IMR-90 (cell line): ENCODE data around the gene CEP162. TPM values are rescaled to one million over a fixed set of nuclear protein-coding genes. Genes with fewer than 3 reads are reported as not detected.
"Not testable (repeated sequence)": the region's sequence is repeated elsewhere in the genome, so short reads cannot be mapped to it uniquely, and the experiment has no call there.

Experiments used
- ATAC-seq: fragments of 200-7000 bp; cut with Tn5 transposase; 2 replicates; pipeline ENCODE4 v1.9.1; 2020; ENCODE audit warnings: low read depth, mild to moderate bottlenecking, moderate library complexity
- BruUV-seq: library from RNA; stranded (reverse); fragments of 400-500 nt; replicated peaks from 2 replicates; lab custom pipeline; 2021; lab: Mats Ljungman, UMichigan
- CTCF ChIA-PET: fragments of 300-600 bp; formaldehyde crosslinking; extraction: SDS; loops from one replicate; lab custom pipeline; 2021; ENCODE audit warnings: antibody characterized with exemption; lab: Yijun Ruan, JAX
- POLR2A ChIA-PET: fragments of 300-600 bp; sonication (Branson Sonifier 250); formaldehyde crosslinking; loops from one replicate; lab custom pipeline; 2022; ENCODE audit warnings: antibody characterized with exemption; ENCODE audit not compliant: unreplicated experiment; lab: Charles Lee
- DNase-seq: peaks from one replicate; pipeline ENCODE4 v3.0.0; 2013
- H2AFZ ChIP-seq: replicated peaks from 2 replicates; pipeline ENCODE3; 2013; ENCODE audit warnings: low read length, mild to moderate bottlenecking; ENCODE audit not compliant: poor library complexity
- H2AK5ac ChIP-seq: 2 replicates; pipeline ENCODE4 v1.6.1; 2013; ENCODE audit warnings: low read depth, low read length, inconsistent platforms
- H2AK9ac ChIP-seq: replicated peaks from 2 replicates; pipeline ENCODE3; 2013; ENCODE audit warnings: mild to moderate bottlenecking, low read depth, low read length, moderate library complexity; ENCODE audit not compliant: poor library complexity
- H2BK120ac ChIP-seq: 2 replicates; pipeline ENCODE4 v1.6.1; 2013; ENCODE audit warnings: low read depth, low read length, inconsistent platforms
- H2BK15ac ChIP-seq: 3 replicates; pipeline ENCODE4 v1.6.1; 2013; ENCODE audit warnings: low read depth, low read length, inconsistent platforms
- H2BK20ac ChIP-seq: 2 replicates; pipeline ENCODE4 v1.6.1; 2013; ENCODE audit warnings: low read depth, mild to moderate bottlenecking, inconsistent platforms, low read length, moderate library complexity
- H2BK5ac ChIP-seq: 2 replicates; pipeline ENCODE4 v1.6.1; 2013; ENCODE audit warnings: mild to moderate bottlenecking, low read depth, low read length, inconsistent platforms; ENCODE audit not compliant: poor library complexity, severe bottlenecking
- H3K14ac ChIP-seq: replicated peaks from 2 replicates; pipeline ENCODE4 v1.6.1; 2013; ENCODE audit warnings: low read depth, low read length, inconsistent platforms
- H3K18ac ChIP-seq: 2 replicates; pipeline ENCODE4 v1.6.1; 2013; ENCODE audit warnings: low read depth, low read length, control low read depth
- H3K23ac ChIP-seq: 2 replicates; pipeline ENCODE4 v1.6.1; 2013; ENCODE audit warnings: low read depth, low read length, inconsistent platforms
- H3K27ac ChIP-seq: 2 replicates; pipeline ENCODE4 v1.5.1; 2013; ENCODE audit warnings: mild to moderate bottlenecking, control low read depth, low read length; ENCODE audit not compliant: insufficient read depth
- H3K27me3 ChIP-seq: 2 replicates; pipeline ENCODE4 v1.6.1; 2013; ENCODE audit warnings: low read length; ENCODE audit not compliant: control insufficient read depth, insufficient read depth
- H3K36me3 ChIP-seq: 2 replicates; pipeline ENCODE4 v1.6.1; 2013; ENCODE audit warnings: low read length, mixed read lengths; ENCODE audit not compliant: control insufficient read depth, insufficient read depth
- H3K4ac ChIP-seq: 2 replicates; pipeline ENCODE4 v1.6.1; 2013; ENCODE audit warnings: low read depth, low read length, inconsistent platforms
- H3K4me1 ChIP-seq: 2 replicates; pipeline ENCODE4 v1.6.1; 2013; ENCODE audit warnings: low read length, mixed read lengths; ENCODE audit not compliant: control insufficient read depth, insufficient read depth
- H3K4me2 ChIP-seq: 2 replicates; pipeline ENCODE4 v1.6.1; 2013; ENCODE audit warnings: low read depth, mild to moderate bottlenecking, control low read depth, low read length, moderate library complexity
- H3K4me3 ChIP-seq: 2 replicates; pipeline ENCODE4 v1.5.1; 2013; ENCODE audit warnings: low read depth, mild to moderate bottlenecking, control low read depth, low read length, moderate library complexity; ENCODE audit not compliant: insufficient read depth
- H3K56ac ChIP-seq: 2 replicates; pipeline ENCODE4 v1.6.1; 2013; ENCODE audit warnings: low read length, inconsistent platforms; ENCODE audit not compliant: insufficient read depth; ENCODE audit errors: extremely low read depth
- H3K79me1 ChIP-seq, 2 experiments: 2 replicates each; pipeline ENCODE4 v1.6.1; 2013; ENCODE audit warnings: low read length in 2 of 2, inconsistent platforms in 1 of 2, low read depth in 1 of 2
- H3K9ac ChIP-seq: 2 replicates; pipeline ENCODE4 v1.6.1; 2013; ENCODE audit warnings: low read depth, low read length, control low read depth
- H3K9me1 ChIP-seq: 2 replicates; pipeline ENCODE4 v1.6.1; 2013; ENCODE audit warnings: low read length, inconsistent platforms; ENCODE audit not compliant: insufficient read depth
- H3K9me3 ChIP-seq: 2 replicates; pipeline ENCODE4 v1.6.1; 2013; ENCODE audit warnings: low read length; ENCODE audit not compliant: control insufficient read depth, insufficient read depth
- H4K20me1 ChIP-seq: 2 replicates; pipeline ENCODE4 v1.6.1; 2013; ENCODE audit warnings: low read length, inconsistent platforms; ENCODE audit not compliant: insufficient read depth
- H4K5ac ChIP-seq: 2 replicates; pipeline ENCODE4 v1.6.1; 2013; ENCODE audit warnings: mild to moderate bottlenecking, low read depth, low read length, control low read depth
- H4K8ac ChIP-seq, 2 experiments: 2 replicates each; pipeline ENCODE4 v1.6.1; 2013; ENCODE audit warnings: low read depth in 2 of 2, low read length in 2 of 2, control low read depth in 1 of 2, inconsistent platforms in 1 of 2
- H4K91ac ChIP-seq: 2 replicates; pipeline ENCODE4 v1.6.1; 2013; ENCODE audit warnings: low read depth, low read length, inconsistent platforms; ENCODE audit not compliant: insufficient read depth
- BHLHE40 ChIP-seq: fragments of 150-350 bp; IDR thresholded peaks from 2 replicates; pipeline ENCODE4 v1.6.1; 2016; ENCODE audit warnings: mild to moderate bottlenecking, low read depth, low read length
- MAZ ChIP-seq: IDR thresholded peaks from 2 replicates; pipeline ENCODE4 v1.6.1; 2012; ENCODE audit warnings: low read depth, mild to moderate bottlenecking, low read length, improper control_type of control experiment, moderate library complexity, borderline replicate concordance
- RCOR1 ChIP-seq: IDR thresholded peaks from 2 replicates; pipeline ENCODE4 v1.6.1; 2012; ENCODE audit warnings: mild to moderate bottlenecking, low read length, improper control_type of control experiment; ENCODE audit not compliant: insufficient replicate concordance
- SMC3 ChIP-seq: fragments of 150-350 bp; IDR thresholded peaks from 2 replicates; pipeline ENCODE4 v1.6.1; 2016; ENCODE audit warnings: low read depth, mild to moderate bottlenecking, antibody characterized with exemption, low read length, moderate library complexity
- WGBS, 2 experiments: methylation state at CpG; one replicate each; pipeline versions ENCODE4 v1.1.5 to v1.1.7; 2013; ENCODE audit warnings: missing lambda C conversion rate in 2 of 2; ENCODE audit not compliant: insufficient read length in 1 of 2; ENCODE audit errors: extremely low coverage in 2 of 2; 5-methylcytosine and 5-hydroxymethylcytosine counted together
- dilution Hi-C: fragments of 300-500 bp; cut with HindIII; formaldehyde crosslinking; loops from one replicate; pipeline ENCODE4 v1.14.3; 2018; ENCODE audit warnings: low sequenced_read_pairs; ENCODE audit not compliant: unreplicated experiment
- in situ Hi-C: fragments of 300-500 bp; cut with MboI; formaldehyde crosslinking; loops from 3 replicates; pipeline ENCODE4 v1.14.3; 2019; ENCODE audit warnings: low sequenced_read_pairs, inconsistent platforms, mixed read lengths
- intact Hi-C: fragments of 100-400 bp; cut with micrococcal nuclease; formaldehyde crosslinking; loops from 2 replicates; pipeline ENCODE4 v1.10.0; 2022
- polyA plus RNA-seq, 3 experiments: library from polyadenylated mRNA; depleted of rRNA; stranded (reverse); fragments of >200 nt; gene quantifications; 2 replicates each; pipeline ENCODE4 v1.2.3, GENCODE V29; 2012; ENCODE audit warnings: low replicate concordance in 1 of 3
- total RNA-seq: library from RNA; depleted of rRNA; stranded (reverse); fragments of >200 nt; gene quantifications from 2 replicates; pipeline ENCODE4 v1.2.3, GENCODE V29; 2012
- TF ChIP-seq, protein P1 (sequence below): fragments of 150-350 bp; IDR thresholded peaks from 2 replicates; pipeline ENCODE4 v1.6.1; 2017; ENCODE audit warnings: mild to moderate bottlenecking, antibody characterized with exemption, low read length, low read depth

Gene CEP162
- total and polyA plus RNA-seq, 2 of the 4 experiments (the other 2 are of a cell fraction): 1.2 to 1.6 TPM

DNA sequence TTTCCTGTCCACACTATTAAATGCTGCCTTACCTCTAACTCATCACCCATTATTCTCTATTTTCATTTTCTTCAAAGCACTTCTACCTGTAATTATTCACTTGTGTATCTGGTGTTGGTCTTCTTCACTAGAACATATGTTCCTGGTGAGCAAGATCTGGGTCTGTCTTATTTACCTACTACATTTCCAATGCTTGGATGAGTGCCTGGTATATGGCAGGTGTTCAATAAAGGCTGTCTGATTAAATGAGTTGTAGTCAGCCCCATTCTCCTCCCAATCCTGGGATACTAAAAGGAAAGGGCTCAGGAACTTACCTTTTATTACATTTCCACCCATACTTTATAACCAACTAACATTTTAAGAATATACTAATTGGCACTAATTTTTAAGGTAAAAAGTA, 61.0 kb downstream of the CEP162 start:
- Histone ChIP-seq H3K9me3 (no peaks in the 10 kb centered on the region), H4K8ac (no peak overlapping the region), H3K27me3 (no peaks in the 10 kb centered on the region), H3K9ac (no peak overlapping the region), H2BK5ac (no peak overlapping the region), H2AK5ac (no peak overlapping the region), H2AFZ (no peak overlapping the region), H3K36me3 (0 out of 2 replicates have a peak, but pooled peaks cover 2% of the 10 kb centered on the region), H3K4me1 (no peaks in the 10 kb centered on the region), H3K79me1 (no peaks in the 10 kb centered on the region), H2BK15ac (no peak overlapping the region), H3K4me3 (no peak overlapping the region), H2AK9ac (no peak overlapping the region), H3K4ac (no peak overlapping the region), H3K56ac (no peak overlapping the region), H3K4me2 (no peak overlapping the region), H4K20me1 (no peaks in the 10 kb centered on the region), H4K91ac (no peak overlapping the region), H2BK20ac (no peak overlapping the region), H3K27ac (no peak overlapping the region), H3K18ac (no peak overlapping the region), H4K5ac (no peak overlapping the region), H3K23ac (no peak overlapping the region), H3K9me1 (no peaks in the 10 kb centered on the region; the same call in 1 of the 2 replicates), H3K14ac (no peak overlapping the region), H2BK120ac (no peak overlapping the region)
- TF ChIP-seq MAZ: no peak
- TF ChIP-seq BHLHE40: no peak
- no peak for TF ChIP-seq SMC3
- TF ChIP-seq RCOR1: no peak
- TF ChIP-seq, protein P1, sequence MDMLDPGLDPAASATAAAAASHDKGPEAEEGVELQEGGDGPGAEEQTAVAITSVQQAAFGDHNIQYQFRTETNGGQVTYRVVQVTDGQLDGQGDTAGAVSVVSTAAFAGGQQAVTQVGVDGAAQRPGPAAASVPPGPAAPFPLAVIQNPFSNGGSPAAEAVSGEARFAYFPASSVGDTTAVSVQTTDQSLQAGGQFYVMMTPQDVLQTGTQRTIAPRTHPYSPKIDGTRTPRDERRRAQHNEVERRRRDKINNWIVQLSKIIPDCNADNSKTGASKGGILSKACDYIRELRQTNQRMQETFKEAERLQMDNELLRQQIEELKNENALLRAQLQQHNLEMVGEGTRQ: no peak
- POLR2A ChIA-PET: no interaction called here
- CTCF ChIA-PET: no interaction called here
- ATAC-seq: no peak
- intact Hi-C loops: no loop called here
- BruUV-seq: no TSS peak
- no peak for DNase-seq
- in situ Hi-C loops: no loop called here
- dilution Hi-C loops: no loop called here

DNA sequence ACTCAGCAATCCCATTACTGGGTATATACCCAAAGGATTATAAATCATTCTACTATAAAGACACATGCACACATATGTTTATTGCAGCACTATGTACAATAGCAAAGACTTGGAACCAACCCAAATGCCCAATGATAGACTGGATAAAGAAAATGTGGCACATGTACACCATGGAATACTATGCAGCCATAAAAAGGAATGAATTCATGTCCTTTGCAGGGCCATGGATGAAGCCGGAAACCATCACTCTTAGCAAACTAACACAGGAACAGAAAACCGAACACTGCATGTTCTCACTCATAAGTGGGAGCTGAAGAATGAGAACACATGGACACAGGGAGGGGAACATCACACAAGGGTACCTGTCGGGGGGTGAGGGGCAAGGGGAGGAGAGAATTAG, 63.1 kb downstream of the CEP162 start:
- H4K20me1 ChIP-seq, H2AK9ac ChIP-seq, H3K4me3 ChIP-seq, H2BK5ac ChIP-seq, in situ Hi-C loops, H2AK5ac ChIP-seq, H2BK20ac ChIP-seq, H4K8ac ChIP-seq, H4K91ac ChIP-seq, BruUV-seq, H3K18ac ChIP-seq, POLR2A ChIA-PET, H3K4me1 ChIP-seq, H3K27me3 ChIP-seq, H3K9me1 ChIP-seq, H3K9ac ChIP-seq, DNase-seq, H3K36me3 ChIP-seq, intact Hi-C loops, H3K14ac ChIP-seq, H3K23ac ChIP-seq, CTCF ChIA-PET, H3K56ac ChIP-seq, H3K4ac ChIP-seq, H2BK120ac ChIP-seq, H4K5ac ChIP-seq, H2AFZ ChIP-seq, dilution Hi-C loops, H3K79me1 ChIP-seq, ATAC-seq, H3K27ac ChIP-seq, H3K9me3 ChIP-seq, H3K4me2 ChIP-seq, H2BK15ac ChIP-seq: not testable (repeated sequence)
- WGBS, 2 experiments: no CpG with 5 or more reads among the region's 3 CpGs
